SH-SY5Y (cell line): ENCODE data around the gene NCK1.

Source experiments
- GATA2 ChIP-seq: IDR thresholded peaks from 2 replicates; pipeline ENCODE4 v1.6.1; 2011; ENCODE audit warnings: mild to moderate bottlenecking, low read depth, low read length
- GATA3 ChIP-seq: IDR thresholded peaks from 2 replicates; pipeline ENCODE4 v1.6.1; 2011; ENCODE audit warnings: low read depth, mild to moderate bottlenecking, low read length, moderate library complexity

NCK1 gene

GRCh38 chr3:136893848-136894443, 31.9 kb downstream of the NCK1 start:
- TF ChIP-seq GATA2 (no peak), GATA3 (no peak)

DNA sequence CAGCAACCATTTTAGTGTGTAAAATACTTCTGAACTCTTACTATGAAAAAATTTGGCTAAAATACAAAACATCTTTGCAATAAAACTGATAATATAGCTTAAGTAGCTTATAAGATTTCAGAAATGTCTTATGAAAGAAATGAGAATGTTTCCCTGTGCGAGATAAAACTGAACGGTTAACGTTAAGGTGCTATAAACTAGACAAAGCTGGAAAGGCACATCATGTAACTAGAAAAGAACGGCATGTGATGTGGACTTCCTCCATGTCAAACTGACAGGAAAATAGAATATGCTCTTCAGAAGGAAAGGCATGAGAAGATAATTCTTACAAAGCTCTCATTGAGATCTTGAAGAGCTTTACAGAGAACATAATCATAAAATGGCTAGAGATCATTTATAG, 36.5 kb downstream of the NCK1 start:
- TF ChIP-seq GATA2 (no peak), GATA3 (no peak)

DNA sequence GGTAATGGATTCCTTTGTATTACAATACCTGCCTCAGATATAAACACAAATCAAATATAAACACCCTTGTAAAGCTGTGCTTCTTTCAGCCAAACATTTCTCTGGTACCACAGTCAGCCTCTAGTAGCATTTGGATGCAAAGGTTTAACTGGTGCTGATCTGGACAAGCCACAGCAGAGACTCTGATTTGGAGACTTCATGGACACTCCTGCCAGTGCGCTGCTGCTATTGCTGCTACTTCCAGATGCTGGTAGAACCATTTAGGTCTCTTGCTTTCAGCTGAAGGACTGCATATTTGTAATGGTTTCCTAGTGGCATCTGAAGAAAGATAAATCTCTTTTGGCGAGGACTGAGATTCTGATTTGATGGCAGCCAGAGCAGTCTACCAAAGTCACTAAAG, 36.9 kb downstream of the NCK1 start:
- TF ChIP-seq GATA3 (no peak), GATA2 (no peak)

- TF ChIP-seq GATA3 (no peak), GATA2 (no peak)
Observed at GRCh38 chr3:136899622-136900158, 37.7 kb downstream of the NCK1 start.

GRCh38 chr3:136901391-136901790, 39.4 kb downstream of the NCK1 start:
- TF ChIP-seq GATA2 (no peak), GATA3 (no peak)

- TF ChIP-seq GATA2 (no peak), GATA3 (no peak)
Observed at GRCh38 chr3:136903899-136904298, 41.9 kb downstream of the NCK1 start.

GRCh38 chr3:136904746-136905145, 42.7 kb downstream of the NCK1 start:
- no peak for TF ChIP-seq GATA2
- no peak for TF ChIP-seq GATA3

- TF ChIP-seq GATA2 (no peak), GATA3 (no peak)
Observed at GRCh38 chr3:136905549-136905948, 43.5 kb downstream of the NCK1 start.

DNA sequence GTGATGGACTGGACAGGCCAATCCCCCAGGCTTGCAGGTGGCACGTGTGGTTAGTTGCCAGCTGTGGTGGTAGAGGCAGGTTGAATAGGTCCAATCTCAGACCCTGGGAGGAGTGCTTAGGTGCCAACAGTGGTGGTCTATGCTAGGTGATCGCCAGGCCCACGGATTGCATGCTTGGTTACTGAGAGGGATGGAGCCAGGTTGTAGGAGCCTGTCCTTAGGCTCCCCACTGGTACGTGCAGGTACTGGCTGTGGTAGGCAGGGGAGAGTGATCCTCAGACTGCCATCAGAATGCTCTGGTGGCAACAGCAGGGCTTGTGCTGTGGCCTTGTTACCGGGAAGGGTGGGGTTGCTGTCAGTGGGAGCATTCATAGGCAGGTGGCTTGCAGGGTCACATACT, 44.7 kb downstream of the NCK1 start:
- TF ChIP-seq GATA2 (no peak), GATA3 (no peak)

GRCh38 chr3:136908297-136908696, 46.3 kb downstream of the NCK1 start:
- TF ChIP-seq GATA2: no peak

DNA sequence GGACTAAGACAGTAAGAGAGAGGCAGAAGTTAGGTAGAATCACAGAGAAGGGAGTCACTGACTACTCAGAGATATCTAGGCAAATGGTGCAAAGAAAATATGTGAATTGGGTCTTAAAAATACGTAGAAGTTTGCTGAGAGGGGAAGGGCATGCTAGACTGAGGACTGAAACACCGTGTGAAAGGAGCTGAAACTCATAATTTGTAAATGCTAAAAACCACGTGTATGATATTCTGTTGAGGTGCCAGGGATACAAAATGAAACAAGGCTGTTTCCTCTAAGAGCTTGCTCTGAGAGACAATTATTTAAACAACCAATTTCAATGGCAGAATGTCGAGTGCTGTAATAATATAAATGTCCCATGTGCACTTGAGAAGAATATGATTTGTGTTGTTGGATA, 47.2 kb downstream of the NCK1 start:
- TF ChIP-seq GATA3 (no peak), GATA2 (no peak)

- TF ChIP-seq GATA3 (no peak), GATA2 (no peak)
Observed at GRCh38 chr3:136910697-136911096, 48.7 kb downstream of the NCK1 start.

DNA sequence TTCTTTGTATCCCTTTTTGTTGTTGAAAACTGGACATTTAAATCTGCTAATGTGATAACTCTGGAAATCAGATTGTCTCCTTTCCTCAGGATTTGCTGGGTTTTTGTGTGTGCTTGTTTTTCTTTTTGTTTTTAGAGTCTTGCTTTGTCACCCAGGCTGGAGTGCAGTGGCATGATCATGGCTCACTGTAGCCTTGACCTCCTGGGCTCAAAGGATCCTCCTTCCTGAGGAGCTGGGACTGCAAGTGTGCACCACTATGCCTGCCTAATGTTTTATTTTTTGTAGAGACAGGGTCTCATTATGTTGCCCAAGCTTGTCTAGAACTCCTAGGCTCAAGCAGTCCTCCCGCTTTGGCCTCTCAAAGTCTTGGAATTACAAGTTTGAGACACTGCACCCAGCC, 51.2 kb downstream of the NCK1 start:
- TF ChIP-seq GATA3 (no peak), GATA2 (no peak)

DNA sequence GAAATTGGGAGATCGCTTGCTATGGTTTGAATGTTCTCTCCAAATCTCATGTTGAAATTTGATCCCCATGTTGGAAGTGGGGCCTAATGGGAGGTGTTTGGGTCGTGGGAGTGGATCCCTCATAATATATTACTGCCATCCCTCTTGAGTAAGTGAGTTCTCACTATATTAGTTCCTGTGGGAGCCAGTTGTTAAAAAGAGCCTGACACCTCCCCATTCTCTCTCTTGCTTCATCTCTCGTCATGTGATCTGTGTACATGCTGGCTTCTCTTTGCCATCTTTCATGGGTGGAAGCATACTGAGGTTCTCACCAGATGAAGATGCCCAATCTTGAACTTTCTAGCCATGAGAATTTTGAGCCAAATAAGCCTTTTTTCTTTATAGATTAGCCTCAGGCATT, 52.7 kb downstream of the NCK1 start:
- TF ChIP-seq GATA2 (no peak), GATA3 (no peak)

DNA sequence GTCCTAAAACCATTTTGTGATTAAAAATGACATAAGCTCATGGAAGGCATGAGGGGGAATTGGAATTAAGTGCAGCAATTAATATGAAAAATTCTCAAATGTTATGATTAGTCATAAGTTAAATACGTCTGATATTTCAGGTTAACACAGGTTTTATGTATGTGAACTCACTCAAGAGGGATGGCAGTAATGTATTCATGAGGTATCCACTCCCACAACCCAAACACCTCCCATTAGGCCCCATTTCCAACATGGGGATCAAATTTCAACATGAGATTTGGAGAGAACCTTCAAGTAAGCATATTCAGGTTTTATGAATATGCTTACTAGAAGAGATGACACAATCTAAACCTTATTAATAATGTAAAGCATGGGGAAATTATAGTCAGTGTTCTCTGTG, 54.2 kb downstream of the NCK1 start:
- TF ChIP-seq GATA3: no peak
- no peak for TF ChIP-seq GATA2

DNA sequence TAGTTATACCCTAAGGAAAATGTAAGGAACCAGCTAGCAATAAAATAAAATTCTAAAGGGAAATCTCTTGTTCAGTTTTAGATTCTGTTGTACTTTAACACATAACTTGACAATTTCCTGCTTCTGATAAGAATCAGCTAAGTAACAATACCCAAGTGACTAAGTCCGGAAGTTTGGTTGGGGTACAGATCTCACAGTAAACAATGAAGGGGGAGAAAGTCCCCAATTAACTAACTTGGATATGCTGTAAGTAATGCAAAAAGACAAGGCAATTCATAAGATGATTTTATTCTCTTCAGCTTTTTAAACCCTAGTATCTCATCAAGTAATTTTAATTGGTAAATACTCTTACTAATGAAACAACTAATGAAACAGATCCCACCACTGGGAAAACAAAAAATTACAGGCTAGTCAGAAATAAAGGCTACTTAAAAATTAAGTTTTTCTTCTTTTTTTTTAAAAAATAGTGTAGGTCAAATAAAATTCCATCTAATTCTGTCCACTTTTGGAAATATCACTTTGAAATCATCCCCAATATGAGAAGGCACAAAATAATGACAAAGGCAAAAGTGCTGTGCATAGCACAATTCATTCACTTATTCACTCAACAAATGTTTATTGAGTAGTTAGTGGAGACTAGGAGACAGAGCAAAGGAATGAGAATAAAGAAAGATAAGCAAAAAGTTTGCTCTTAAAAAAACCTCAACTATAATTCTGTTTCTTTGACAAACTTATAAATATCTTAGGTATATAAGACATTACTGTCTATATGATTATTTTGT, 58.0 kb downstream of the NCK1 start:
- TF ChIP-seq GATA3 (no peak), GATA2 (no peak)
